SK-N-SH (cell line): ENCODE measurements around the gene SEPSECS.

Experiments
- CHD2 ChIP-seq: fragments of 150-350 bp; IDR thresholded peaks from 2 replicates; pipeline ENCODE4 v1.6.1; 2018; ENCODE audit warnings: low read length; ENCODE audit not compliant: partially characterized antibody
- EP300 ChIP-seq, 2 experiments: IDR thresholded peaks; 2 replicates each; pipeline versions ENCODE4 v1.4.0 to v1.6.1; 2012; ENCODE audit warnings: borderline replicate concordance in 1 of 2, low read depth in 1 of 2, low read length in 1 of 2
- FOSL2 ChIP-seq: IDR thresholded peaks from 2 replicates; pipeline ENCODE4 v1.4.0; 2012; ENCODE audit warnings: low read depth, mild to moderate bottlenecking, moderate library complexity, borderline replicate concordance
- GABPA ChIP-seq: IDR thresholded peaks from 2 replicates; pipeline ENCODE4 v1.4.0; 2012; ENCODE audit warnings: low read depth, mild to moderate bottlenecking
- NFIC ChIP-seq: IDR thresholded peaks from 2 replicates; pipeline ENCODE4 v1.4.0; 2012; ENCODE audit warnings: borderline replicate concordance
- POLR2AphosphoS5 ChIP-seq: IDR thresholded peaks from 2 replicates; pipeline ENCODE4 v1.6.1; 2012; ENCODE audit warnings: low read depth, low read length
- RAD21 ChIP-seq: IDR thresholded peaks from 2 replicates; pipeline ENCODE4 v1.6.1; 2012; ENCODE audit warnings: mild to moderate bottlenecking, low read length
- RCOR1 ChIP-seq: fragments of 150-350 bp; IDR thresholded peaks from 2 replicates; pipeline ENCODE4 v1.6.1; 2017; ENCODE audit warnings: antibody characterized with exemption, low read length
- TAF1 ChIP-seq: IDR thresholded peaks from 2 replicates; pipeline ENCODE4 v1.6.1; 2012; ENCODE audit warnings: low read depth, mild to moderate bottlenecking, low read length, moderate library complexity, borderline replicate concordance
- TCF12 ChIP-seq: IDR thresholded peaks from 2 replicates; pipeline ENCODE4 v1.4.0; 2012
- TF ChIP-seq, protein P1 (sequence below): fragments of 200-600 bp; sonication (generic); IDR thresholded peaks from 2 replicates; pipeline ENCODE4 v1.6.1; 2017; ENCODE audit warnings: antibody characterized with exemption, mild to moderate bottlenecking, moderate library complexity
- TF ChIP-seq, protein P2 (sequence below): fragments of 150-350 bp; IDR thresholded peaks from 2 replicates; pipeline ENCODE4 v1.6.1; 2017; ENCODE audit warnings: antibody characterized with exemption, low read length, low read depth, borderline replicate concordance
- TF ChIP-seq, protein P3 (sequence below): IDR thresholded peaks from 2 replicates; pipeline ENCODE4 v1.4.0; 2012; ENCODE audit warnings: low read depth
- TF ChIP-seq, protein P4 (sequence below): IDR thresholded peaks from 2 replicates; pipeline ENCODE4 v1.4.0; 2012; ENCODE audit warnings: low read depth, borderline replicate concordance

DNA sequence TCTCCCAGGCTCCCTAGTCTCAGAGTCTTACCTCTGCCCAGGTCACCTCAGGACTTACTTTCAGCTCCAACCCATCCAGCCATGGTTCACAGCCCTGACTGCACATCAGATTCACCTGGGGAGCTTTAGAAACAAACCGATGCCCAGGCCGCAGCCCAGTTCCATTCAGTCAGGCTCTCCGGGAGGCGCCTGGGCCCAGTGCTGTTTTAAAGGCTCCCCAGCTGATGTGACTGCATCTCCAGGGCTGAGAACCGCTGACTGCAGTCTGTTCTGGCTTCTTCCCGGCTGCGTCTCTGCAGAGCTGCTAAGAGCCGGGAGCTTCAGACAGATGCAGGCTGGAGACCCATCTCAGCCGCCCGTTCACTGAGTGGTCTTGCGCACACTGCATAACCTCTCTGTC lies 85.1 kb downstream of the SEPSECS start:
- TF ChIP-seq, protein P1, sequence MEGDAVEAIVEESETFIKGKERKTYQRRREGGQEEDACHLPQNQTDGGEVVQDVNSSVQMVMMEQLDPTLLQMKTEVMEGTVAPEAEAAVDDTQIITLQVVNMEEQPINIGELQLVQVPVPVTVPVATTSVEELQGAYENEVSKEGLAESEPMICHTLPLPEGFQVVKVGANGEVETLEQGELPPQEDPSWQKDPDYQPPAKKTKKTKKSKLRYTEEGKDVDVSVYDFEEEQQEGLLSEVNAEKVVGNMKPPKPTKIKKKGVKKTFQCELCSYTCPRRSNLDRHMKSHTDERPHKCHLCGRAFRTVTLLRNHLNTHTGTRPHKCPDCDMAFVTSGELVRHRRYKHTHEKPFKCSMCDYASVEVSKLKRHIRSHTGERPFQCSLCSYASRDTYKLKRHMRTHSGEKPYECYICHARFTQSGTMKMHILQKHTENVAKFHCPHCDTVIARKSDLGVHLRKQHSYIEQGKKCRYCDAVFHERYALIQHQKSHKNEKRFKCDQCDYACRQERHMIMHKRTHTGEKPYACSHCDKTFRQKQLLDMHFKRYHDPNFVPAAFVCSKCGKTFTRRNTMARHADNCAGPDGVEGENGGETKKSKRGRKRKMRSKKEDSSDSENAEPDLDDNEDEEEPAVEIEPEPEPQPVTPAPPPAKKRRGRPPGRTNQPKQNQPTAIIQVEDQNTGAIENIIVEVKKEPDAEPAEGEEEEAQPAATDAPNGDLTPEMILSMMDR, result no peak
- TF ChIP-seq, protein P2, sequence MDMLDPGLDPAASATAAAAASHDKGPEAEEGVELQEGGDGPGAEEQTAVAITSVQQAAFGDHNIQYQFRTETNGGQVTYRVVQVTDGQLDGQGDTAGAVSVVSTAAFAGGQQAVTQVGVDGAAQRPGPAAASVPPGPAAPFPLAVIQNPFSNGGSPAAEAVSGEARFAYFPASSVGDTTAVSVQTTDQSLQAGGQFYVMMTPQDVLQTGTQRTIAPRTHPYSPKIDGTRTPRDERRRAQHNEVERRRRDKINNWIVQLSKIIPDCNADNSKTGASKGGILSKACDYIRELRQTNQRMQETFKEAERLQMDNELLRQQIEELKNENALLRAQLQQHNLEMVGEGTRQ, result no peak
- TF ChIP-seq FOSL2 (no peak), RCOR1 (no peak), NFIC (no peak), CHD2 (no peak), TAF1 (no peak), POLR2AphosphoS5 (no peak), EP300 (IDR thresholded peaks at IDR 0.05; ENCODE audit: borderline replicate concordance in 1 of 2, low read depth in 1 of 2, low read length in 1 of 2) (no peak), RAD21 (no peak), TCF12 (no peak), GABPA (no peak)
- TF ChIP-seq, protein P3, sequence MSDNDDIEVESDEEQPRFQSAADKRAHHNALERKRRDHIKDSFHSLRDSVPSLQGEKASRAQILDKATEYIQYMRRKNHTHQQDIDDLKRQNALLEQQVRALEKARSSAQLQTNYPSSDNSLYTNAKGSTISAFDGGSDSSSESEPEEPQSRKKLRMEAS, result no peak
- TF ChIP-seq, protein P4, sequence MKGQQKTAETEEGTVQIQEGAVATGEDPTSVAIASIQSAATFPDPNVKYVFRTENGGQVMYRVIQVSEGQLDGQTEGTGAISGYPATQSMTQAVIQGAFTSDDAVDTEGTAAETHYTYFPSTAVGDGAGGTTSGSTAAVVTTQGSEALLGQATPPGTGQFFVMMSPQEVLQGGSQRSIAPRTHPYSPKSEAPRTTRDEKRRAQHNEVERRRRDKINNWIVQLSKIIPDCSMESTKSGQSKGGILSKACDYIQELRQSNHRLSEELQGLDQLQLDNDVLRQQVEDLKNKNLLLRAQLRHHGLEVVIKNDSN, result no peak
